K562 (cell line): ENCODE measurements around the gene HSBP1L1. TPM values are rescaled to one million over a fixed set of nuclear protein-coding genes. Genes with fewer than 3 reads are reported as not detected.

Source experiments
- ATAC-seq: fragments of 200-7000 bp; cut with Tn5 transposase; 3 replicates; pipeline ENCODE4 v1.9.1; 2020; ENCODE audit warnings: moderate library complexity
- BruUV-seq: library from RNA; stranded (reverse); fragments of 400-500 nt; replicated peaks from 2 replicates; lab custom pipeline; 2021; lab: Mats Ljungman, UMichigan
- CTCF ChIA-PET: fragments of 300-600 bp; formaldehyde crosslinking; extraction: SDS; loops from one replicate; lab custom pipeline; 2021; ENCODE audit warnings: low intra/inter-chr PET ratio; lab: Yijun Ruan, JAX
- POLR2A ChIA-PET: fragments of 300-600, 350-650 bp; sonication (Branson Sonifier 250); formaldehyde crosslinking; extraction: SDS; loops from one replicate; lab custom pipeline; 2021; ENCODE audit warnings: antibody characterized with exemption, inconsistent platforms; lab: Yijun Ruan, JAX
- DNase-seq, 4 experiments: peaks; one replicate each; pipeline versions ENCODE4 v3.0.0 to v3.0.0-alpha.2; 2011 to 2018; ENCODE audit warnings: low spot score in 3 of 4, mixed read lengths in 3 of 4; ENCODE audit errors: extremely low read depth in 1 of 4
- FAIRE-seq: peaks from 2 replicates; lab custom pipeline; 2011; peaks lifted over from hg19 to GRCh38; lab: Jason Lieb, UNC
- H2AFZ ChIP-seq: 2 replicates; pipeline ENCODE4 v1.6.0; 2011; ENCODE audit warnings: low read depth, low read length, control low read depth, inconsistent platforms
- H3K27ac ChIP-seq: fragments of 200-600 bp; 3 replicates; pipeline ENCODE4 v1.8.0; 2011; ENCODE audit warnings: low read depth, mild to moderate bottlenecking, control low read depth, inconsistent platforms, low read length, moderate library complexity, mixed read lengths; ENCODE audit errors: extremely low read depth
- H3K27me3 ChIP-seq, 2 experiments: fragments of 300-600 bp in 1 of 2; 2 replicates in 1 of 2; 3 replicates in 1 of 2; pipeline versions ENCODE4 v1.6.0 to v1.8.0; 2011; ENCODE audit warnings: inconsistent platforms in 2 of 2, low read length in 2 of 2, mild to moderate bottlenecking in 1 of 2, mixed read lengths in 1 of 2, moderate library complexity in 1 of 2; ENCODE audit not compliant: control insufficient read depth in 2 of 2, insufficient read depth in 2 of 2
- H3K36me3 ChIP-seq: fragments of 300-600 bp; 3 replicates; pipeline ENCODE4 v1.8.0; 2011; ENCODE audit warnings: mild to moderate bottlenecking, low read length, inconsistent platforms; ENCODE audit not compliant: control insufficient read depth, insufficient read depth
- H3K4me1 ChIP-seq, 2 experiments: fragments of 200-600 bp in 1 of 2; replicated peaks in 1 of 2; 2 replicates in 1 of 2; 3 replicates in 1 of 2; pipeline versions ENCODE4 v1.5.1 to v1.8.0; 2011; ENCODE audit warnings: inconsistent platforms in 2 of 2, low read length in 2 of 2, mild to moderate bottlenecking in 1 of 2, mixed read lengths in 1 of 2, moderate library complexity in 1 of 2; ENCODE audit not compliant: control insufficient read depth in 2 of 2, insufficient read depth in 2 of 2
- H3K4me2 ChIP-seq: 2 replicates; pipeline ENCODE4 v1.6.1; 2011; ENCODE audit warnings: low read length, control low read depth, inconsistent platforms, mixed read lengths; ENCODE audit not compliant: insufficient read depth
- H3K4me3 ChIP-seq: fragments of 200-600 bp; sonication (generic), shearing (Covaris generic); 2 replicates; pipeline ENCODE4 v1.5.1; 2016; ENCODE audit warnings: control low read depth, inconsistent platforms
- H3K79me2 ChIP-seq: fragments of 200-600 bp; 3 replicates; pipeline ENCODE4 v1.8.0; 2011; ENCODE audit warnings: low read length, inconsistent platforms; ENCODE audit not compliant: control insufficient read depth, insufficient read depth
- H3K9ac ChIP-seq, 2 experiments: 2 replicates each; pipeline versions ENCODE4 v1.6.0 to v1.6.1; 2011; ENCODE audit warnings: low read depth in 2 of 2, low read length in 2 of 2, control low read depth in 1 of 2, inconsistent platforms in 1 of 2, mild to moderate bottlenecking in 1 of 2, mixed read lengths in 1 of 2; ENCODE audit not compliant: insufficient read depth in 1 of 2
- H3K9me1 ChIP-seq: one replicate; pipeline ENCODE4 v1.6.0; 2011; ENCODE audit warnings: inconsistent platforms, mild to moderate bottlenecking, low read length, moderate library complexity; ENCODE audit not compliant: control insufficient read depth, insufficient read depth
- H3K9me3 ChIP-seq: replicated peaks from 2 replicates; pipeline ENCODE4 v1.5.1; 2011; ENCODE audit warnings: low read depth, low read length, inconsistent platforms; ENCODE audit not compliant: control insufficient read depth, insufficient read depth
- H4K20me1 ChIP-seq: replicated peaks from 2 replicates; pipeline ENCODE4 v1.6.1; 2011; ENCODE audit warnings: low read length, inconsistent platforms, mixed read lengths; ENCODE audit not compliant: control insufficient read depth, insufficient read depth
- COPS2 ChIP-seq: fragments of 450-650 bp; conservative IDR thresholded peaks from 2 replicates; pipeline ENCODE4 v1.6.1; 2016; ENCODE audit warnings: mild to moderate bottlenecking, moderate library complexity
- CREB3L1 ChIP-seq: fragments of 450-650 bp; IDR thresholded peaks from 2 replicates; pipeline ENCODE4 v1.6.1; 2014; ENCODE audit warnings: low read depth, mild to moderate bottlenecking, moderate library complexity, borderline replicate concordance
- FOXK2 ChIP-seq, 2 experiments: fragments of 450-650 bp; IDR thresholded peaks in 1 of 2; conservative IDR thresholded peaks in 1 of 2; 2 replicates each; pipeline ENCODE4 v1.6.1; 2016; ENCODE audit warnings: low read depth in 2 of 2, mild to moderate bottlenecking in 1 of 2
- HNRNPLL ChIP-seq: fragments of 200-400 bp; formaldehyde crosslinking; IDR thresholded peaks from 2 replicates; pipeline ENCODE4 v1.6.1; 2017; ENCODE audit warnings: low read length, low read depth, mild to moderate bottlenecking; ENCODE audit not compliant: poor library complexity, severe bottlenecking
- SIN3A ChIP-seq, 2 experiments: fragments of 150-350 bp in 1 of 2; IDR thresholded peaks; 2 replicates each; pipeline ENCODE4 v1.6.1; 2011 to 2016; ENCODE audit warnings: borderline replicate concordance in 2 of 2, low read depth in 2 of 2, low read length in 2 of 2, mild to moderate bottlenecking in 2 of 2, moderate library complexity in 2 of 2; ENCODE audit not compliant: control insufficient read depth in 1 of 2
- TAF7 ChIP-seq: fragments of 450-650 bp; IDR thresholded peaks from 2 replicates; pipeline ENCODE4 v1.6.1; 2016; ENCODE audit warnings: missing genetic modification characterization, missing compliant biosample characterization
- TBL1XR1 ChIP-seq, 2 experiments: IDR thresholded peaks; 2 replicates each; pipeline ENCODE4 v1.6.1; 2012; ENCODE audit warnings: improper control_type of control experiment in 2 of 2, low read length in 2 of 2, mild to moderate bottlenecking in 1 of 2
- WHSC1 ChIP-seq: IDR thresholded peaks from one replicate; pipeline ENCODE4 v1.6.1; 2012; ENCODE audit warnings: low read length, control low read depth, inconsistent platforms
- ZNF444 ChIP-seq: fragments of 250-450 bp; sonication (Bioruptor Pico); IDR thresholded peaks from 2 replicates; pipeline ENCODE4 v1.4.0; 2020; ENCODE audit warnings: mild to moderate bottlenecking, moderate library complexity
- WGBS: fragments of 100-300 bp; shearing (Covaris generic); methylation state at CpG from one replicate; pipeline ENCODE4 v1.1.6; 2016; ENCODE audit warnings: low coverage, mixed read lengths; ENCODE audit not compliant: insufficient coverage; ENCODE audit errors: missing lambda C conversion rate; 5-methylcytosine and 5-hydroxymethylcytosine counted together
- in situ Hi-C: fragments of 300-500 bp; cut with MboI; formaldehyde crosslinking; loops from 4 replicates; pipeline ENCODE4 v1.15.0; 2018; ENCODE audit warnings: inconsistent platforms, mixed read lengths
- intact Hi-C: fragments of 100-400 bp; cut with micrococcal nuclease; formaldehyde crosslinking; loops from 2 replicates; pipeline ENCODE4 v1.14.2; 2022
- polyA plus RNA-seq, 8 experiments: library from polyadenylated mRNA; depleted of rRNA in 4 of 8; stranded (reverse) in 5 of 8; unstranded in 3 of 8; fragments of >200 nt; fragmentation: Nextera tagmentation in 2 of 8; fragmentation: Illumina TruSeq in 1 of 8; extraction: Ambion mirVana in 2 of 8; extraction: Trizol in 1 of 8; gene quantifications; 2 replicates each; pipeline versions ENCODE4 v1.2.1 to v1.2.3, GENCODE V29; 2011 to 2014; ENCODE audit warnings: inconsistent platforms in 1 of 8, missing spikeins in 1 of 8
- total RNA-seq, 7 experiments: library from RNA; depleted of rRNA in 6 of 7; stranded (reverse); fragments of >200 nt in 6 of 7; fragmentation: Illumina TruSeq in 2 of 7; extraction: Trizol in 2 of 7; gene quantifications; 2 replicates each; pipeline versions ENCODE4 v1.2.1 to v1.2.3, GENCODE V29; 2011 to 2021; ENCODE audit warnings: low replicate concordance in 1 of 7
- TF ChIP-seq, protein P1 (sequence below), 2 experiments: fragments of 450-650 bp; conservative IDR thresholded peaks; 2 replicates each; pipeline ENCODE4 v1.6.1; 2017; ENCODE audit warnings: mild to moderate bottlenecking in 2 of 2, moderate library complexity in 2 of 2

HSBP1L1 gene
- total and polyA plus RNA-seq, 9 of the 15 experiments (the other 6 are each of a cell fraction or from before 2014, with no cell fraction given), result 0.24 to 0.36 TPM; not detected in 7

DNA sequence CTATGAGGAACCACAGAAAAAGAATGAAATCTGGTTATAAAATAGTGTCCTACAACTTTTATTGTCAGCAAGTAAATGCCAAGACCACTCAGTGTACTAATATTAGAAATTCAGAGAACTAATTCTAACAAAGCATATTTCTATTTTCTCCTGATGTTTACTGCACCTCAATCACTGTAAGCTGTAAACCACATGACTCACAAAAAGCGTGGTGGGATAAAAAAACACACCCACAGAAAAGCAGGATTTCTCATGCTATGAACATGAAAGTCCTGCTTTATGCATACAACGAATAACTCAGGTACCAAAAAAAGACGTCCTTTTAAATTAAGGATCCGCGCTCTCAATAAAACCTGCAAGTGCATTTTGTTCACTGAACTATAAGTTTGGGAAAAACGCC lies 23.1 kb downstream of the HSBP1L1 start:
- H3K4me2 ChIP-seq, result peak overlapping the region; percentile 90; the same call in 1 of the 2 replicates
- H3K27me3 ChIP-seq, result no peaks in the 10 kb centered on the region
- H3K9ac ChIP-seq, result peak overlapping the region in 1 of 2 experiments; percentile 91; a peak in 2 of 4 replicates
- H4K20me1 ChIP-seq, result peaks cover 11% of the 10 kb centered on the region
- peaks cover 2% of the 10 kb centered on the region for H3K9me1 ChIP-seq
- H3K4me1 ChIP-seq, result peaks cover 13 to 17% of the 10 kb centered on the region in 2 experiments; a peak in 4 of 5 replicates
- intact Hi-C loops, result no loop called here
- peaks cover 69% of the 10 kb centered on the region for H3K79me2 ChIP-seq
- H3K4me3 ChIP-seq, result peak overlapping the region; percentile 81
- peaks cover 42% of the 10 kb centered on the region for H3K36me3 ChIP-seq
- H3K27ac ChIP-seq, result peak overlapping the region; percentile 95
- no peaks in the 10 kb centered on the region for H3K9me3 ChIP-seq
- ChIA-PET POLR2A (interaction anchor here (0.6 to 1.0 kb wide), 4 partner anchors 11 to 379 kb away, joined by 3 to 4 read pairs (median 3); no protein-coding TSS in a partner anchor), CTCF (no interaction called here)
- TF ChIP-seq FOXK2 (conservative IDR thresholded peaks at IDR 0.05 in 1 of 2, IDR thresholded peaks at IDR 0.05 in 1 of 2; ENCODE audit: low read depth in 2 of 2) (no peak), SIN3A (IDR thresholded peaks at IDR 0.05; ENCODE audit: borderline replicate concordance in 2 of 2, control insufficient read depth in 1 of 2, low read depth in 2 of 2, low read length in 2 of 2) (0 out of 4 replicates have a peak, but pooled peaks of 1 of the 2 experiments have one; percentile 4), HNRNPLL (no peak), TAF7 (tag) (no peak), CREB3L1 (no peak), ZNF444 (CRISPR knock-in tag) (no peak), TBL1XR1 (IDR thresholded peaks at IDR 0.05; ENCODE audit: low read length in 2 of 2) (no peak), WHSC1 (no peak), COPS2 (no peak)
- TF ChIP-seq, protein P1, sequence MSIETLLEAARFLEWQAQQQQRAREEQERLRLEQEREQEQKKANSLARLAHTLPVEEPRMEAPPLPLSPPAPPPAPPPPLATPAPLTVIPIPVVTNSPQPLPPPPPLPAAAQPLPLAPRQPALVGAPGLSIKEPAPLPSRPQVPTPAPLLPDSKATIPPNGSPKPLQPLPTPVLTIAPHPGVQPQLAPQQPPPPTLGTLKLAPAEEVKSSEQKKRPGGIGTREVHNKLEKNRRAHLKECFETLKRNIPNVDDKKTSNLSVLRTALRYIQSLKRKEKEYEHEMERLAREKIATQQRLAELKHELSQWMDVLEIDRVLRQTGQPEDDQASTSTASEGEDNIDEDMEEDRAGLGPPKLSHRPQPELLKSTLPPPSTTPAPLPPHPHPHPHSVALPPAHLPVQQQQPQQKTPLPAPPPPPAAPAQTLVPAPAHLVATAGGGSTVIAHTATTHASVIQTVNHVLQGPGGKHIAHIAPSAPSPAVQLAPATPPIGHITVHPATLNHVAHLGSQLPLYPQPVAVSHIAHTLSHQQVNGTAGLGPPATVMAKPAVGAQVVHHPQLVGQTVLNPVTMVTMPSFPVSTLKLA (conservative IDR thresholded peaks at IDR 0.05), result 0 out of 4 replicates have a peak, but pooled peaks have one; percentile 16 to 21
- in situ Hi-C loops, result no loop called here
- no peak overlapping the region for H2AFZ ChIP-seq
- no peak for ATAC-seq
- 1% methylated on average over 6 of the region's 6 CpGs for WGBS
- no TSS peak for BruUV-seq
- no peak for DNase-seq
- FAIRE-seq, result no peak
